WTC11 (cell line): ENCODE results near the gene PGA5. TPM values are rescaled to one million over a fixed set of nuclear protein-coding genes. Genes with fewer than 3 reads are reported as not detected.

ENCODE experiments used
- ATAC-seq: fragments of 200-7000 bp; cut with Tn5 transposase; 2 replicates; pipeline ENCODE4 v1.10.0; 2021; ENCODE audit warnings: mild to moderate bottlenecking, moderate library complexity
- CTCF ChIA-PET: fragments of 300-600 bp; sonication (Branson Sonifier 250); formaldehyde crosslinking; loops from one replicate; lab custom pipeline; 2021; ENCODE audit warnings: antibody characterized with exemption; lab: Charles Lee
- POLR2A ChIA-PET: fragments of 350-600 bp; sonication (Branson Sonifier 250); formaldehyde crosslinking; loops from one replicate; lab custom pipeline; 2021; ENCODE audit warnings: antibody characterized with exemption; lab: Charles Lee
- DNase-seq: peaks from one replicate; pipeline ENCODE4 v3.0.0; 2021; ENCODE audit warnings: low spot score
- H3K27ac Mint-ChIP-seq: 2 replicates; pipeline ENCODE4 v1.8.0; 2021; ENCODE audit warnings: mixed read lengths
- H3K27me3 Mint-ChIP-seq: 2 replicates; pipeline ENCODE4 v1.8.0; 2021; ENCODE audit warnings: low read depth, mild to moderate bottlenecking, moderate library complexity, mixed read lengths
- H3K36me3 Mint-ChIP-seq: 2 replicates; pipeline ENCODE4 v1.8.0; 2021; ENCODE audit warnings: mixed read lengths
- H3K4me1 Mint-ChIP-seq: 2 replicates; pipeline ENCODE4 v1.8.0; 2022; ENCODE audit warnings: mixed read lengths
- H3K4me3 Mint-ChIP-seq: 2 replicates; pipeline ENCODE4 v1.8.0; 2021; ENCODE audit warnings: mild to moderate bottlenecking, moderate library complexity, mixed read lengths
- H3K9me3 Mint-ChIP-seq: 2 replicates; pipeline ENCODE4 v1.8.0; 2021; ENCODE audit warnings: mixed read lengths
- ATF1 ChIP-seq: sonication (generic); formaldehyde crosslinking; IDR thresholded peaks from 2 replicates; pipeline ENCODE4 v1.8.1; 2023; ENCODE audit warnings: mild to moderate bottlenecking, moderate library complexity, missing genetic modification reagents
- CREM ChIP-seq: sonication (generic); formaldehyde crosslinking; IDR thresholded peaks from 2 replicates; pipeline ENCODE4 v1.8.1; 2022; ENCODE audit warnings: mild to moderate bottlenecking, missing genetic modification reagents, moderate library complexity
- FOXP4 ChIP-seq: sonication (generic); formaldehyde crosslinking; IDR thresholded peaks from 2 replicates; pipeline ENCODE4 v1.8.0; 2022; ENCODE audit warnings: mild to moderate bottlenecking, missing genetic modification reagents
- GABPB1 ChIP-seq: sonication (generic); formaldehyde crosslinking; IDR thresholded peaks from 2 replicates; pipeline ENCODE4 v1.8.1; 2023; ENCODE audit warnings: mild to moderate bottlenecking, missing genetic modification reagents
- HMGA2 ChIP-seq: fragments of 250-450 bp; sonication (Bioruptor Pico); IDR thresholded peaks from 2 replicates; pipeline ENCODE4 v1.4.0; 2021; ENCODE audit warnings: mild to moderate bottlenecking, moderate library complexity
- NFE2L1 ChIP-seq: sonication (generic); formaldehyde crosslinking; IDR thresholded peaks from 2 replicates; pipeline ENCODE4 v1.8.1; 2023; ENCODE audit warnings: missing genetic modification reagents
- NR2C2 ChIP-seq: sonication (generic); formaldehyde crosslinking; IDR thresholded peaks from 2 replicates; pipeline ENCODE4 v1.8.0; 2022; ENCODE audit warnings: mild to moderate bottlenecking, missing genetic modification reagents
- OVOL2 ChIP-seq: fragments of 250-450 bp; sonication (Bioruptor Pico); IDR thresholded peaks from 2 replicates; pipeline ENCODE4 v1.9.0; 2021; ENCODE audit warnings: mild to moderate bottlenecking, borderline replicate concordance
- PREB ChIP-seq: sonication (generic); formaldehyde crosslinking; IDR thresholded peaks from 2 replicates; pipeline ENCODE4 v1.8.1; 2022; ENCODE audit warnings: mild to moderate bottlenecking, missing genetic modification reagents, moderate library complexity, borderline replicate concordance
- SMAD3 ChIP-seq: sonication (generic); formaldehyde crosslinking; IDR thresholded peaks from 2 replicates; pipeline ENCODE4 v1.8.0; 2022; ENCODE audit warnings: missing genetic modification reagents, mild to moderate bottlenecking, borderline replicate concordance
- STAT6 ChIP-seq: sonication (generic); formaldehyde crosslinking; conservative IDR thresholded peaks from 2 replicates; pipeline ENCODE4 v1.8.1; 2023; ENCODE audit warnings: mild to moderate bottlenecking, low read depth, missing genetic modification reagents, moderate library complexity
- TEAD1 ChIP-seq: sonication (generic); formaldehyde crosslinking; IDR thresholded peaks from 2 replicates; pipeline ENCODE4 v1.8.0; 2022; ENCODE audit warnings: mild to moderate bottlenecking, missing genetic modification reagents
- TP53 ChIP-seq: sonication (generic); formaldehyde crosslinking; IDR thresholded peaks from 2 replicates; pipeline ENCODE4 v1.8.1; 2023; ENCODE audit warnings: mild to moderate bottlenecking, missing genetic modification reagents
- ZNF232 ChIP-seq: sonication (generic); formaldehyde crosslinking; IDR thresholded peaks from 2 replicates; pipeline ENCODE4 v1.8.0; 2022; ENCODE audit warnings: mild to moderate bottlenecking, missing genetic modification reagents
- ZNF263 ChIP-seq: sonication (generic); formaldehyde crosslinking; IDR thresholded peaks from 2 replicates; pipeline ENCODE4 v1.8.1; 2022; ENCODE audit warnings: low read depth, mild to moderate bottlenecking, moderate library complexity, missing genetic modification reagents
- ZNF532 ChIP-seq: fragments of 250-450 bp; sonication (Bioruptor Pico); IDR thresholded peaks from 2 replicates; pipeline ENCODE4 v1.9.0; 2021; ENCODE audit warnings: mild to moderate bottlenecking, borderline replicate concordance
- total RNA-seq: library from RNA; stranded (reverse); gene quantifications from 3 replicates; pipeline ENCODE4 v1.2.3, GENCODE V29; 2021
- TF ChIP-seq, protein P1 (sequence below): fragments of 250-450 bp; sonication (Bioruptor Pico); conservative IDR thresholded peaks from 2 replicates; pipeline ENCODE4 v1.9.0; 2021; ENCODE audit warnings: mild to moderate bottlenecking
- TF ChIP-seq, protein P2 (sequence below): sonication (generic); formaldehyde crosslinking; IDR thresholded peaks from 2 replicates; pipeline ENCODE4 v1.8.1; 2022; ENCODE audit warnings: low read depth, missing genetic modification reagents, borderline replicate concordance
- TF ChIP-seq, protein P3 (sequence below): sonication (generic); formaldehyde crosslinking; IDR thresholded peaks from 2 replicates; pipeline ENCODE4 v1.8.0; 2023; ENCODE audit warnings: mild to moderate bottlenecking, missing genetic modification reagents
- TF ChIP-seq, protein P4 (sequence below): sonication (generic); formaldehyde crosslinking; conservative IDR thresholded peaks from 2 replicates; pipeline ENCODE4 v1.8.1; 2022; ENCODE audit warnings: mild to moderate bottlenecking, missing genetic modification reagents

PGA5 gene
- total RNA-seq, 1 experiment from 2014 or later = 0.35 TPM

- TF ChIP-seq ZNF532 (CRISPR knock-in tag) (no peak), HMGA2 (no peak), GABPB1 (no peak), PREB (CRISPR knock-in tag) (no peak), ZNF263 (CRISPR knock-in tag) (no peak)
- TF ChIP-seq, protein P1, sequence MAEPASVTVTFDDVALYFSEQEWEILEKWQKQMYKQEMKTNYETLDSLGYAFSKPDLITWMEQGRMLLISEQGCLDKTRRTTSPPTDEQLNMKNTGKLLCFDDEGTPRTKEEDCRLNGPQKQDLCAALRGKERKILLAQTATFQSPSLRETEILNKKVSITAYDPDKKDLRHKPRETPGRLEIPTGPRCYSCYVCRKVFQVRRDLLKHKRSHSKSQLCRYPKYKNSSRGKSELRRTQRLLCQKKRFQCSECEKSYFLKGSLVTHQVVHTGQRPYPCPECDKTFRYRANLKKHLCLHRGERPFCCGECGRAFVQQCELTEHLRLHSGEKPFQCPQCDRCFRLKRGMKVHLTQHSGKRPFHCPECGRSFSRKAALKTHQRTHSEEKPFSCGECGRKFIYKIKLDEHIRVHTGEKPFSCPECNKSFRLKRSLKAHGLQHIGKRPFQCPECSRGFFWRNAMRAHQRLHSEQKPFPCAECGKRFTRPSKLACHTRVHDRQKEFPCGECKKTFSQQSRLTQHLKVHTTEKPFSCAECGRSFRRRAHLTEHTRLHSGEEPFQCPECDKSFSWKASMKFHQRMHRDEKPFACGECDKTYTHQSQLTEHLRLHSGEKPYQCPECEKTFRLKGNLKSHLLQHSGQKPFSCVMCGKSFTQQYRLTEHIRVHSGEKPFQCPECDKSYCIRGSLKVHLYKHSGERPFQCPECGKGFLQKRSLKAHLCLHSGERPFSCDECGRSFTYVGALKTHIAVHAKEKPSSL (CRISPR knock-in tag) = no peak
Measured at GRCh38 chr11:61297341-61297740, 56.4 kb downstream of the PGA5 start (continued).

DNA sequence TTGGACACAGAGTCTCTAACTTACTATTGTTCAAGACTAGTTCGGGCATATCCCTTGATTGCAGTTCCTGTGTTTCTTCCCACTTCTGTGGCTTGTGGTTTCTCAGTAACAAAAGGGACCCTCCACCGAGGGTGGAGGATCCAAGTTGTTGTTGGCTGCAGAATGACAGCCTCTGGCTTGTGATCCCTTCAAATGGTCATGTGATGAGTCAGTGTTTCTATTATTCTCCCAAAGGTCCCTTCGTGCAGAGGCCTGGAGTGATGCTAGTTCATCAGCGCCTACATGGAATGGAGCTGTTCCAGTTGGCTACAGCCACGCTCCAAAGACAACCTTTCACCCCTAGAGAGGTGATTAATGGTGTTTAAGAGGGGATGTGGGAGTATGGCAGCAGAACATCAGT, 56.8 kb downstream of the PGA5 start:
- DNase-seq (no peak), ATAC-seq (no peak)
- ChIA-PET POLR2A (no interaction called here), CTCF (interaction anchor here (1.5 kb wide), 1 partner anchor 38 kb away, joined by 6 read pairs; no protein-coding TSS in a partner anchor)
- H3K36me3 Mint-ChIP-seq = peaks cover 45% of the 10 kb centered on the region
- peak overlapping the region; percentile 84 for H3K27ac Mint-ChIP-seq
- TF ChIP-seq NR2C2 (CRISPR knock-in tag) (no peak), OVOL2 (CRISPR knock-in tag) (no peak), STAT6 (CRISPR knock-in tag) (no peak), SMAD3 (CRISPR knock-in tag) (no peak), NFE2L1 (CRISPR knock-in tag) (no peak), TP53 (CRISPR knock-in tag) (no peak), ZNF232 (no peak), TEAD1 (CRISPR knock-in tag) (no peak), CREM (CRISPR knock-in tag) (no peak), ATF1 (CRISPR knock-in tag) (no peak), FOXP4 (CRISPR knock-in tag) (no peak)
- TF ChIP-seq, protein P2, sequence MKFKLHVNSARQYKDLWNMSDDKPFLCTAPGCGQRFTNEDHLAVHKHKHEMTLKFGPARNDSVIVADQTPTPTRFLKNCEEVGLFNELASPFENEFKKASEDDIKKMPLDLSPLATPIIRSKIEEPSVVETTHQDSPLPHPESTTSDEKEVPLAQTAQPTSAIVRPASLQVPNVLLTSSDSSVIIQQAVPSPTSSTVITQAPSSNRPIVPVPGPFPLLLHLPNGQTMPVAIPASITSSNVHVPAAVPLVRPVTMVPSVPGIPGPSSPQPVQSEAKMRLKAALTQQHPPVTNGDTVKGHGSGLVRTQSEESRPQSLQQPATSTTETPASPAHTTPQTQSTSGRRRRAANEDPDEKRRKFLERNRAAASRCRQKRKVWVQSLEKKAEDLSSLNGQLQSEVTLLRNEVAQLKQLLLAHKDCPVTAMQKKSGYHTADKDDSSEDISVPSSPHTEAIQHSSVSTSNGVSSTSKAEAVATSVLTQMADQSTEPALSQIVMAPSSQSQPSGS = no peak
- TF ChIP-seq, protein P3, sequence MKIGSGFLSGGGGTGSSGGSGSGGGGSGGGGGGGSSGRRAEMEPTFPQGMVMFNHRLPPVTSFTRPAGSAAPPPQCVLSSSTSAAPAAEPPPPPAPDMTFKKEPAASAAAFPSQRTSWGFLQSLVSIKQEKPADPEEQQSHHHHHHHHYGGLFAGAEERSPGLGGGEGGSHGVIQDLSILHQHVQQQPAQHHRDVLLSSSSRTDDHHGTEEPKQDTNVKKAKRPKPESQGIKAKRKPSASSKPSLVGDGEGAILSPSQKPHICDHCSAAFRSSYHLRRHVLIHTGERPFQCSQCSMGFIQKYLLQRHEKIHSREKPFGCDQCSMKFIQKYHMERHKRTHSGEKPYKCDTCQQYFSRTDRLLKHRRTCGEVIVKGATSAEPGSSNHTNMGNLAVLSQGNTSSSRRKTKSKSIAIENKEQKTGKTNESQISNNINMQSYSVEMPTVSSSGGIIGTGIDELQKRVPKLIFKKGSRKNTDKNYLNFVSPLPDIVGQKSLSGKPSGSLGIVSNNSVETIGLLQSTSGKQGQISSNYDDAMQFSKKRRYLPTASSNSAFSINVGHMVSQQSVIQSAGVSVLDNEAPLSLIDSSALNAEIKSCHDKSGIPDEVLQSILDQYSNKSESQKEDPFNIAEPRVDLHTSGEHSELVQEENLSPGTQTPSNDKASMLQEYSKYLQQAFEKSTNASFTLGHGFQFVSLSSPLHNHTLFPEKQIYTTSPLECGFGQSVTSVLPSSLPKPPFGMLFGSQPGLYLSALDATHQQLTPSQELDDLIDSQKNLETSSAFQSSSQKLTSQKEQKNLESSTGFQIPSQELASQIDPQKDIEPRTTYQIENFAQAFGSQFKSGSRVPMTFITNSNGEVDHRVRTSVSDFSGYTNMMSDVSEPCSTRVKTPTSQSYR (CRISPR knock-in tag) = no peak
- TF ChIP-seq, protein P4, sequence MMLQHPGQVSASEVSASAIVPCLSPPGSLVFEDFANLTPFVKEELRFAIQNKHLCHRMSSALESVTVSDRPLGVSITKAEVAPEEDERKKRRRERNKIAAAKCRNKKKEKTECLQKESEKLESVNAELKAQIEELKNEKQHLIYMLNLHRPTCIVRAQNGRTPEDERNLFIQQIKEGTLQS (CRISPR knock-in tag) = no peak
- H3K27me3 Mint-ChIP-seq = peaks cover 12% of the 10 kb centered on the region
- no peaks in the 10 kb centered on the region for H3K9me3 Mint-ChIP-seq
- no peak overlapping the region for H3K4me3 Mint-ChIP-seq
- H3K4me1 Mint-ChIP-seq = peaks cover 26% of the 10 kb centered on the region
